DND-41 (cell line): ENCODE data around the gene BICDL1.

Source experiments
- ATAC-seq: fragments of 200-7000 bp; cut with Tn5 transposase; 3 replicates; pipeline ENCODE4 v1.9.1; 2021; ENCODE audit warnings: low read depth; ENCODE audit not compliant: insufficient read depth
- DNase-seq: peaks from one replicate; pipeline ENCODE4 v3.0.0-alpha.2; 2020
- H2AFZ ChIP-seq: 2 replicates; pipeline ENCODE4 v1.6.0; 2012; ENCODE audit warnings: low read depth, low read length
- H3K27ac ChIP-seq: 2 replicates; pipeline ENCODE4 v1.5.1; 2012; ENCODE audit warnings: low read length, inconsistent platforms
- H3K27me3 ChIP-seq: fragments of 200-600 bp; sonication (generic); 2 replicates; pipeline ENCODE4 v1.6.0; 2012; ENCODE audit warnings: low read length, mild to moderate bottlenecking, inconsistent platforms; ENCODE audit not compliant: insufficient read depth, poor library complexity
- H3K36me3 ChIP-seq: 2 replicates; pipeline ENCODE4 v1.5.1; 2012; ENCODE audit warnings: low read length, inconsistent platforms; ENCODE audit not compliant: insufficient read depth
- H3K4me1 ChIP-seq: 2 replicates; pipeline ENCODE4 v1.5.1; 2012; ENCODE audit warnings: mild to moderate bottlenecking, low read length; ENCODE audit not compliant: insufficient read depth
- H3K4me2 ChIP-seq: 2 replicates; pipeline ENCODE4 v1.6.0; 2012; ENCODE audit warnings: mild to moderate bottlenecking, moderate library complexity, low read length, inconsistent platforms; ENCODE audit not compliant: insufficient read depth
- H3K4me3 ChIP-seq, 2 experiments: fragments of 200-600 bp in 1 of 2; shearing (Covaris generic) in 1 of 2; 2 replicates each; pipeline ENCODE4 v1.5.1; 2012 to 2016; ENCODE audit warnings: inconsistent platforms in 2 of 2, low read length in 2 of 2, mild to moderate bottlenecking in 2 of 2, low read depth in 1 of 2, moderate library complexity in 1 of 2
- H3K79me2 ChIP-seq: 2 replicates; pipeline ENCODE4 v1.6.0; 2012; ENCODE audit warnings: low read length, inconsistent platforms; ENCODE audit not compliant: insufficient read depth
- H3K9ac ChIP-seq: 2 replicates; pipeline ENCODE4 v1.6.0; 2012; ENCODE audit warnings: low read depth, mild to moderate bottlenecking, inconsistent platforms, low read length, moderate library complexity
- H3K9me3 ChIP-seq: 2 replicates; pipeline ENCODE4 v1.5.1; 2012; ENCODE audit warnings: low read length, moderate library complexity, mild to moderate bottlenecking, inconsistent platforms; ENCODE audit not compliant: insufficient read depth, severe bottlenecking
- H4K20me1 ChIP-seq: 2 replicates; pipeline ENCODE4 v1.6.0; 2012; ENCODE audit warnings: low read length; ENCODE audit not compliant: insufficient read depth
- EZH2 ChIP-seq: IDR thresholded peaks from 3 replicates; pipeline ENCODE4 v1.6.1; 2012; ENCODE audit warnings: borderline replicate concordance, low read depth, mild to moderate bottlenecking, moderate library complexity, low read length, inconsistent platforms; ENCODE audit not compliant: severe bottlenecking
- TF ChIP-seq, protein P1 (sequence below): IDR thresholded peaks from 2 replicates; pipeline ENCODE4 v1.5.1; 2012; ENCODE audit warnings: borderline replicate concordance, low read length, moderate library complexity, mild to moderate bottlenecking; ENCODE audit not compliant: poor library complexity, severe bottlenecking; ENCODE audit errors: extremely low read depth

The BICDL1 gene

DNA sequence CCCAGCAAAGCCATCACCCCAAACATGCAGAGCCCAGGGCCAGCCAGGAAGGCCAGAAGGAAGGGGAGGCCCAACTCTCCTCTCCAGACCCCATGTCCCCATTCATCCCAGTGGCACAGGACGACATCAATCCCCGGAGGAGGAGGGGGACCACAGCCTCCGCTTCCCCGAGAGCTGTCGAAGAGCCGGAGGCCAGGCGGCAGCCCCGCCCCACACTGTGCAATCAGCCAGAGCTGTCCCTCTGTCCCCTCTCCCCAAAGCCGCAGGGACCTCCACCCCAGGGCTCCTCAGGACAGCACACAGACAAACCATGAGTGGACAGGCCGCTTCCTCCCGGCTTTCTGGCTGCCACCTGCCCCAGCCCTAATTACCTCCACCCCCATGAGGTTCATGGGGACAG, 110.7 kb downstream of the BICDL1 start:
- no peaks in the 10 kb centered on the region for H3K27me3 ChIP-seq
- ATAC-seq (no peak), DNase-seq (no peak)
- H3K4me3 ChIP-seq: no peak overlapping the region
- H3K9me3 ChIP-seq: no peaks in the 10 kb centered on the region
- H3K79me2 ChIP-seq: peaks cover 56% of the 10 kb centered on the region
- H3K9ac ChIP-seq: no peak overlapping the region
- no peak overlapping the region for H3K27ac ChIP-seq
- peaks cover 88% of the 10 kb centered on the region for H3K36me3 ChIP-seq
- no peak overlapping the region for H2AFZ ChIP-seq
- TF ChIP-seq, protein P1, sequence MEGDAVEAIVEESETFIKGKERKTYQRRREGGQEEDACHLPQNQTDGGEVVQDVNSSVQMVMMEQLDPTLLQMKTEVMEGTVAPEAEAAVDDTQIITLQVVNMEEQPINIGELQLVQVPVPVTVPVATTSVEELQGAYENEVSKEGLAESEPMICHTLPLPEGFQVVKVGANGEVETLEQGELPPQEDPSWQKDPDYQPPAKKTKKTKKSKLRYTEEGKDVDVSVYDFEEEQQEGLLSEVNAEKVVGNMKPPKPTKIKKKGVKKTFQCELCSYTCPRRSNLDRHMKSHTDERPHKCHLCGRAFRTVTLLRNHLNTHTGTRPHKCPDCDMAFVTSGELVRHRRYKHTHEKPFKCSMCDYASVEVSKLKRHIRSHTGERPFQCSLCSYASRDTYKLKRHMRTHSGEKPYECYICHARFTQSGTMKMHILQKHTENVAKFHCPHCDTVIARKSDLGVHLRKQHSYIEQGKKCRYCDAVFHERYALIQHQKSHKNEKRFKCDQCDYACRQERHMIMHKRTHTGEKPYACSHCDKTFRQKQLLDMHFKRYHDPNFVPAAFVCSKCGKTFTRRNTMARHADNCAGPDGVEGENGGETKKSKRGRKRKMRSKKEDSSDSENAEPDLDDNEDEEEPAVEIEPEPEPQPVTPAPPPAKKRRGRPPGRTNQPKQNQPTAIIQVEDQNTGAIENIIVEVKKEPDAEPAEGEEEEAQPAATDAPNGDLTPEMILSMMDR: no peak
- TF ChIP-seq EZH2: no peak
- H3K4me2 ChIP-seq: no peak overlapping the region
- H4K20me1 ChIP-seq: peaks cover 65% of the 10 kb centered on the region
- no peaks in the 10 kb centered on the region for H3K4me1 ChIP-seq

DNA sequence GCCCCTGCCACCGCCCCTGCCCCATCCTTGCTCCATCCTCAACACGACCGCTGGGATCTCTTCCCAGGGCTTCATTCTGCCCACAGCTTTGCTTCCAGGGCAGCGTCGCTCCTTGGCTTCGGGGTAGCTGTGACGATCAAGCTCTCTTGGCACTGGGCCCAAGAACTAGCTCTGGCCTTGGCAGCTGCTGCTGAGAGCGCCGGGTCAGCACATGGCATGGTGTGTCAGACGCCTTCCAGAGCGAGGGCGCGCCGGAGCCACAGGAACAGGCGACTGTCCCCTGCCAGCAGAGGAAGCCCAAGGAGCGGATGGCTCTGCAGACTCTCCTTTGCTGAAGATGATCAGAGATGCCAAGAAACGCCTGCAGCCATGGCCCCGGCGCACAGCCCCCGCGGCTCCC, 111.6 kb downstream of the BICDL1 start:
- H3K27me3 ChIP-seq: no peaks in the 10 kb centered on the region
- peaks cover 89% of the 10 kb centered on the region for H3K36me3 ChIP-seq
- peaks cover 73% of the 10 kb centered on the region for H4K20me1 ChIP-seq
- no peak overlapping the region for H3K4me2 ChIP-seq
- peaks cover 62% of the 10 kb centered on the region for H3K79me2 ChIP-seq
- DNase-seq (no peak), ATAC-seq (no peak)
- no peak overlapping the region for H3K9ac ChIP-seq
- H3K4me1 ChIP-seq: no peaks in the 10 kb centered on the region
- H3K27ac ChIP-seq: no peak overlapping the region
- no peak for TF ChIP-seq EZH2
- TF ChIP-seq, protein P1: no peak
- no peak overlapping the region for H3K4me3 ChIP-seq
- H3K9me3 ChIP-seq: no peaks in the 10 kb centered on the region
- no peak overlapping the region for H2AFZ ChIP-seq

DNA sequence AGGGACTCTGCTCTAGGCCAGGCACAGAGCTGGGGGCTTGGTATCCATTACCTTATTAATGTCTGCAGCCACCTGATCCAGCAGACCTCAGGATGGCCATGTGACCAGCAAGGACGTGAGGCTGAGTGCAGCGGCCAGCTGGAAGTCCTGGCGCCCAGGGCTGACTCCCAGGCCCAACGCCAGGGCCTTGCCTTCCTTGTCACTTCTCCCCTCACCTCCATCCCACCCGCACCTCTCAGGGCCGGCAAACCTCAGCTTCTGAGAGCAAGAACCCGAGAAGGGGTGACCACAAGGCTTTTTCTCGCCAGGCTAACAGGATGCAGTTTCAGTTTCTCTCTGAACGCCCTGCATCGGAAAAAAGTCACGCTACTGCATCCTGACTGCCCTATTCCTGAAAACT, 112.1 kb downstream of the BICDL1 start:
- Histone ChIP-seq H3K27me3 (no peaks in the 10 kb centered on the region), H4K20me1 (peaks cover 78% of the 10 kb centered on the region), H3K27ac (no peak overlapping the region), H2AFZ (no peak overlapping the region), H3K9me3 (no peaks in the 10 kb centered on the region), H3K36me3 (peaks cover 87% of the 10 kb centered on the region), H3K4me1 (no peaks in the 10 kb centered on the region), H3K4me2 (no peak overlapping the region), H3K79me2 (peaks cover 67% of the 10 kb centered on the region), H3K4me3 (no peak overlapping the region), H3K9ac (no peak overlapping the region)
- no peak for TF ChIP-seq EZH2
- TF ChIP-seq, protein P1: no peak
- ATAC-seq (no peak), DNase-seq (no peak)

DNA sequence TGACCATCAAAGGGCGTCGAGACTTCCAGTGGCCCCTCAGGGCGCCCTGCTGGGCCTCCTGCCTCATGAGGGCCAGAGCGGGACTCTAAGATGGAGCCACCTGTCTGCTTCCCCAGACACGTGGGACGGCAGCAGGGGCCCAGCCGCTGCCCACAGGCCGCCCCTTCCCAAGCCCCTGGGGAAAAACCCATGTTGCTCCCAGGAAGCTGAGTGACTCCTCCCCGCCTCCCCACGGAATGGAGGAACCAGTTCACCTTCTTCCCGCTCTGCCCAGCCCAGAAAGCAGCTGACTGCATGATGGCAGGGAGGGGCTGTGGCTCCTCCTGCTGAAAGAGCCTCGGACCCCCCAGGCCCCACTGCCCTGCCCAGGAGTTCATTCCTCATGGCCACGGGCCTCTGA, 112.6 kb downstream of the BICDL1 start:
- Histone ChIP-seq H3K9me3 (no peaks in the 10 kb centered on the region), H3K4me1 (no peaks in the 10 kb centered on the region), H3K4me3 (no peak overlapping the region), H3K4me2 (no peak overlapping the region), H3K9ac (no peak overlapping the region), H4K20me1 (peaks cover 80% of the 10 kb centered on the region), H3K36me3 (peaks cover 84% of the 10 kb centered on the region), H3K79me2 (peaks cover 71% of the 10 kb centered on the region), H2AFZ (no peak overlapping the region), H3K27ac (no peak overlapping the region), H3K27me3 (no peaks in the 10 kb centered on the region)
- TF ChIP-seq EZH2: no peak
- TF ChIP-seq, protein P1: no peak
- no peak for ATAC-seq
- DNase-seq: no peak
